ENCODE measurements around the gene VPS51. TPM values are rescaled to one million over a fixed set of nuclear protein-coding genes. Genes with fewer than 3 reads are reported as not detected.

The VPS51 gene
- total RNA-seq, 1 experiment from 2014 or later = 113 TPM

GRCh38 chr11:65124480-65125196 is 28.6 kb downstream of the VPS51 start:
- Histone ChIP-seq H3K27ac (no peak overlapping the region), H3K4me1 (replicated peaks; ENCODE audit: insufficient read depth) (peaks cover 30% of the 10 kb centered on the region), H3K4me2 (0 out of 2 replicates have a peak overlapping the region, but pooled peaks have one; percentile 90), H3K36me3 (ENCODE audit: low read depth) (peaks cover 52% of the 10 kb centered on the region), H3F3A (ENCODE audit: insufficient read depth, low read depth) (peaks cover 75% of the 10 kb centered on the region), H2AFZ (no peak overlapping the region), H3K9me3 (ENCODE audit: insufficient read depth, low read depth) (no peaks in the 10 kb centered on the region), H3K4me3 (no peak overlapping the region), H3K27me3 (ENCODE audit: insufficient read depth, low read depth) (no peaks in the 10 kb centered on the region), H3K79me2 (ENCODE audit: low read depth) (peaks cover 50% of the 10 kb centered on the region), H4K20me1 (ENCODE audit: insufficient read depth) (peaks cover 16% of the 10 kb centered on the region; the same call in 1 of the 2 replicates), H3K9me2 (ENCODE audit: insufficient read depth) (no peaks in the 10 kb centered on the region)
- intact Hi-C loops (cut with micrococcal nuclease; ENCODE audit: unreplicated experiment) = no loop called here
- no peak for DNase-seq
- ChIA-PET POLR2A (ENCODE audit: unreplicated experiment) (interaction anchor here (0.6 kb wide), 2 partner anchors 309 to 353 kb away, joined by 3 to 4 read pairs; no protein-coding TSS in a partner anchor), CTCF (no interaction called here)
- BruUV-seq (replicated peaks) = no TSS peak
- TF ChIP-seq, protein P1, sequence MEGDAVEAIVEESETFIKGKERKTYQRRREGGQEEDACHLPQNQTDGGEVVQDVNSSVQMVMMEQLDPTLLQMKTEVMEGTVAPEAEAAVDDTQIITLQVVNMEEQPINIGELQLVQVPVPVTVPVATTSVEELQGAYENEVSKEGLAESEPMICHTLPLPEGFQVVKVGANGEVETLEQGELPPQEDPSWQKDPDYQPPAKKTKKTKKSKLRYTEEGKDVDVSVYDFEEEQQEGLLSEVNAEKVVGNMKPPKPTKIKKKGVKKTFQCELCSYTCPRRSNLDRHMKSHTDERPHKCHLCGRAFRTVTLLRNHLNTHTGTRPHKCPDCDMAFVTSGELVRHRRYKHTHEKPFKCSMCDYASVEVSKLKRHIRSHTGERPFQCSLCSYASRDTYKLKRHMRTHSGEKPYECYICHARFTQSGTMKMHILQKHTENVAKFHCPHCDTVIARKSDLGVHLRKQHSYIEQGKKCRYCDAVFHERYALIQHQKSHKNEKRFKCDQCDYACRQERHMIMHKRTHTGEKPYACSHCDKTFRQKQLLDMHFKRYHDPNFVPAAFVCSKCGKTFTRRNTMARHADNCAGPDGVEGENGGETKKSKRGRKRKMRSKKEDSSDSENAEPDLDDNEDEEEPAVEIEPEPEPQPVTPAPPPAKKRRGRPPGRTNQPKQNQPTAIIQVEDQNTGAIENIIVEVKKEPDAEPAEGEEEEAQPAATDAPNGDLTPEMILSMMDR (conservative IDR thresholded peaks at IDR 0.05) = no peak
- TF ChIP-seq EZH2 (IDR thresholded peaks at IDR 0.05; ENCODE audit: low read depth) = no peak

DNA sequence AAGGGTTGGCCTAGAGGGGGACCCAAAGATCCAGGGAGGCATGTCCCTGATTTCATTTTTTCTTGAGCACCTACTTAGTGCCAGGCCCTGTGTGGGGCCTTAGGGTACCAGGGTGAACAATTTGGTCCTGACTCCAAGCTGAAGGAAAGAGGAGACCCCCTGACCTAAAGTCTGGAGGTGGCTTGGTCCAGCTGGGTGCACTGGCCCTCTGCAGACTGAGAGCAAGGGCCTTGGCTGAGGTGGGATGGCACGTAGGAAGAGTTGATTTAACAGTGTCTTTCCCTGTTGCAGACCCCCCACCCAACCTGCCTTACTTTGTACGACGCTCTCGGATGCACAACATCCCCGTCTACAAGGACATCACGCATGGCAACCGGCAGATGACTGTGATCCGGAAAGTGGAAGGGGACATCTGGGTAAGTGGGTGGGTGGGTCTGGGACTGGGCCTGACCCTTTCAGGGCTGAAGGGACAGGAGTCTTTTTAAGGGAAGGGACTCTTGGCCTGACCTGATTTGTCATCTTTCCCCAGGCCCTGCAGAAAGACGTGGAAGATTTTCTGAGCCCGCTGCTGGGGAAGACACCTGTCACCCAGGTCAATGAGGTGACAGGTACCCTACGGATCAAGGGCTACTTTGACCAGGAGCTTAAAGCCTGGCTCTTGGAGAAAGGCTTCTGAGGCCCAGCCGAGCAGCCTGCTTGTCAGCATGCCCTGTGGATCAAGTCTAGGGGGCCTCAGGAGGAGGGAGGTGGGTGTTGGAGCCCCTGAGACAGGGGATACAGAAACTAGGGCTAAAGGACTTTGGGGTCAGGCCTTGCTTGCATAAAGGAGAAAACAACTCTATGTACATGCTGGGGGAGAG is 29.4 kb downstream of the VPS51 start:
- CTCF ChIA-PET = no interaction called here
- H2AFZ ChIP-seq = no peak overlapping the region
- intact Hi-C loops (cut with micrococcal nuclease; ENCODE audit: unreplicated experiment) = no loop called here
- no peak overlapping the region for H3K4me2 ChIP-seq
- no peak overlapping the region for H3K4me3 ChIP-seq
- no peaks in the 10 kb centered on the region for H3K9me3 ChIP-seq (ENCODE audit: insufficient read depth, low read depth)
- peaks cover 25% of the 10 kb centered on the region for H3K4me1 ChIP-seq (replicated peaks; ENCODE audit: insufficient read depth)
- TF ChIP-seq, protein P1 (conservative IDR thresholded peaks at IDR 0.05) = no peak
- TF ChIP-seq EZH2 (IDR thresholded peaks at IDR 0.05; ENCODE audit: low read depth) = no peak
- H3K27ac ChIP-seq = no peak overlapping the region
- DNase-seq = no peak
- no peaks in the 10 kb centered on the region for H3K27me3 ChIP-seq (ENCODE audit: insufficient read depth, low read depth)
- H3K36me3 ChIP-seq (ENCODE audit: low read depth) = peaks cover 48% of the 10 kb centered on the region
- peaks cover 18% of the 10 kb centered on the region; the same call in 1 of the 2 replicates for H4K20me1 ChIP-seq (ENCODE audit: insufficient read depth)
- peaks cover 42% of the 10 kb centered on the region for H3K79me2 ChIP-seq (ENCODE audit: low read depth)
- H3F3A ChIP-seq (ENCODE audit: insufficient read depth, low read depth) = peaks cover 73% of the 10 kb centered on the region
- no peaks in the 10 kb centered on the region for H3K9me2 ChIP-seq (ENCODE audit: insufficient read depth)
- BruUV-seq (replicated peaks) = no TSS peak
- POLR2A ChIA-PET (ENCODE audit: unreplicated experiment) = no interaction called here

DNA sequence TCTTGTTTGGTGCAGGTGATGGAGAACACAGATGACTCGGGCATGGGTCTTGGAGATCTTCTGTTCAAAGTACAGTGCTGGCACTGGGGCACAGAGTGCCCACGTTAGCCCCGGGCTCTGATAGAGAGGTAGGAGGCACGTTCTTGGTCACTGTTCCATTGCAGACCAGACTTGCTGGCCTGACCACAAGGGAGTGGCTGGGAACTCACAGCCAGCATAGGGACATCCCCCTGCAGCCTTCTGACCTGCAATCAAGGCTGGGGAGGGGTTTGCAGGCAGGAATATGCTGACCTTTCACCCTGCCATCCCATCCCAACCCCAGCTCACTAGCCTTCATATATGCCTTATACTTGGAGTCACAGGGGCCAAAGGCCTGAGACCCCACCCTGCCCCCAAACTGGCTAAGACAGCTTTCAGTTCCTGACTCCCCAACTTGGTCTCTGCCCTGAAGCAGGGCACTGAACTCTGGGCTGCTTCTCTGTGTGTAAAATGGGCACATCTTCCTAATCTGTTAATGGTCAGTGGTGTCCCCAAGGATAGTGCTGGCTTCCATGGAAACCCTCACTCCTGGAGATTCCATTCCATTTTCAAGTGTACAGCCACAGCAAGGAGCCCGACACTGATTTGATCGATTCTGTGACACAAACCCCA is 30.7 kb downstream of the VPS51 start:
- Histone ChIP-seq H3K4me3 (no peak overlapping the region), H3K4me1 (replicated peaks; ENCODE audit: insufficient read depth) (peaks cover 17% of the 10 kb centered on the region), H2AFZ (no peak overlapping the region), H3K4me2 (no peak overlapping the region), H4K20me1 (ENCODE audit: insufficient read depth) (peaks cover 25% of the 10 kb centered on the region), H3K9me2 (ENCODE audit: insufficient read depth) (no peaks in the 10 kb centered on the region), H3K27ac (no peak overlapping the region), H3K36me3 (ENCODE audit: low read depth) (peaks cover 52% of the 10 kb centered on the region), H3K79me2 (ENCODE audit: low read depth) (peaks cover 34% of the 10 kb centered on the region), H3K27me3 (ENCODE audit: insufficient read depth, low read depth) (no peaks in the 10 kb centered on the region), H3K9me3 (ENCODE audit: insufficient read depth, low read depth) (no peaks in the 10 kb centered on the region), H3F3A (ENCODE audit: insufficient read depth, low read depth) (peaks cover 72% of the 10 kb centered on the region)
- intact Hi-C loops (cut with micrococcal nuclease; ENCODE audit: unreplicated experiment) = no loop called here
- ChIA-PET POLR2A (ENCODE audit: unreplicated experiment) (interaction anchor here (0.7 to 0.9 kb wide), 2 partner anchors 17 to 205 kb away, joined by 6 to 8 read pairs; no protein-coding TSS in a partner anchor), CTCF (no interaction called here)
- DNase-seq = no peak
- no TSS peak for BruUV-seq (replicated peaks)
- TF ChIP-seq EZH2 (IDR thresholded peaks at IDR 0.05; ENCODE audit: low read depth) = no peak
- TF ChIP-seq, protein P1 (conservative IDR thresholded peaks at IDR 0.05) = no peak
